Astrocyte (in vitro differentiated cells and primary cell): ENCODE results near the gene SMPD3. TPM values are rescaled to one million over a fixed set of nuclear protein-coding genes. Genes with fewer than 3 reads are reported as not detected.

Source experiments
- DNase-seq: peaks from one replicate; pipeline ENCODE4 v3.0.0-alpha.2; 2010; ENCODE audit warnings: low read depth
- FAIRE-seq: peaks from 2 replicates; lab custom pipeline; 2011; peaks lifted over from hg19 to GRCh38; lab: Jason Lieb, UNC
- H2AFZ ChIP-seq: 2 replicates; pipeline ENCODE4 v1.6.0; 2012; ENCODE audit warnings: low read depth, low read length, inconsistent platforms
- H3K27ac ChIP-seq: 2 replicates; pipeline ENCODE4 v1.5.1; 2011; ENCODE audit warnings: low read depth, low read length, inconsistent platforms
- H3K27me3 ChIP-seq: 2 replicates; pipeline ENCODE4 v1.6.0; 2011; ENCODE audit warnings: low read length, inconsistent platforms; ENCODE audit not compliant: insufficient read depth
- H3K36me3 ChIP-seq: 2 replicates; pipeline ENCODE4 v1.5.1; 2011; ENCODE audit warnings: low read length, inconsistent platforms; ENCODE audit not compliant: insufficient read depth
- H3K4me1 ChIP-seq: 2 replicates; pipeline ENCODE4 v1.5.1; 2011; ENCODE audit warnings: low read length, inconsistent platforms; ENCODE audit not compliant: insufficient read depth
- H3K4me2 ChIP-seq: 2 replicates; pipeline ENCODE4 v1.6.0; 2012; ENCODE audit warnings: low read length, inconsistent platforms
- H3K4me3 ChIP-seq: 2 replicates; pipeline ENCODE4 v1.5.1; 2011; ENCODE audit warnings: low read depth, mild to moderate bottlenecking, low read length, inconsistent platforms; ENCODE audit not compliant: insufficient read depth
- H3K79me2 ChIP-seq: 2 replicates; pipeline ENCODE4 v1.6.0; 2012; ENCODE audit warnings: mild to moderate bottlenecking, low read length, inconsistent platforms; ENCODE audit not compliant: insufficient read depth
- H3K9ac ChIP-seq: 2 replicates; pipeline ENCODE4 v1.6.0; 2012; ENCODE audit warnings: mild to moderate bottlenecking, low read length, inconsistent platforms
- H3K9me3 ChIP-seq: 2 replicates; pipeline ENCODE4 v1.5.1; 2012; ENCODE audit warnings: low read depth, mild to moderate bottlenecking, low read length, inconsistent platforms; ENCODE audit not compliant: insufficient read depth
- H4K20me1 ChIP-seq: 2 replicates; pipeline ENCODE4 v1.6.0; 2012; ENCODE audit warnings: low read length, inconsistent platforms; ENCODE audit not compliant: insufficient read depth
- H3K27ac Mint-ChIP-seq: one replicate; pipeline ENCODE4 v1.8.0; 2021; ENCODE audit warnings: mild to moderate bottlenecking, mixed read lengths; ENCODE audit not compliant: unreplicated experiment
- H3K27me3 Mint-ChIP-seq: one replicate; pipeline ENCODE4 v1.8.0; 2021; ENCODE audit warnings: low read depth, mixed read lengths; ENCODE audit not compliant: unreplicated experiment
- H3K36me3 Mint-ChIP-seq: one replicate; pipeline ENCODE4 v1.8.0; 2021; ENCODE audit warnings: low read depth, mixed read lengths; ENCODE audit not compliant: unreplicated experiment
- H3K4me1 Mint-ChIP-seq: one replicate; pipeline ENCODE4 v1.8.0; 2021; ENCODE audit warnings: low read depth, mixed read lengths; ENCODE audit not compliant: unreplicated experiment
- H3K4me3 Mint-ChIP-seq: one replicate; pipeline ENCODE4 v1.8.0; 2021; ENCODE audit warnings: mild to moderate bottlenecking, moderate library complexity, mixed read lengths; ENCODE audit not compliant: unreplicated experiment
- H3K9me3 Mint-ChIP-seq: one replicate; pipeline ENCODE4 v1.8.0; 2021; ENCODE audit warnings: mild to moderate bottlenecking, mixed read lengths; ENCODE audit not compliant: unreplicated experiment
- CTCF ChIP-seq: IDR thresholded peaks from 2 replicates; pipeline ENCODE4 v1.5.1; 2011; ENCODE audit warnings: low read depth, mild to moderate bottlenecking, inconsistent platforms, low read length, moderate library complexity; ENCODE audit not compliant: insufficient read depth
- EZH2 ChIP-seq: IDR thresholded peaks from 2 replicates; pipeline ENCODE4 v1.6.1; 2012; ENCODE audit warnings: mild to moderate bottlenecking, low read length, inconsistent platforms; ENCODE audit not compliant: insufficient read depth
- total RNA-seq: library from RNA; stranded (reverse); gene quantifications from 2 replicates; pipeline ENCODE4 v1.2.1, GENCODE V29; 2021

SMPD3 gene
- total RNA-seq, 1 donor from 2014 or later: 0.25 TPM

- no peak overlapping the region for H3K27ac ChIP-seq
- DNase-seq: no peak
- H3K9me3 ChIP-seq: no peaks in the 10 kb centered on the region
- no peak overlapping the region for H3K4me3 Mint-ChIP-seq
- H3K36me3 Mint-ChIP-seq: peaks cover 10% of the 10 kb centered on the region
- no peaks in the 10 kb centered on the region for H3K79me2 ChIP-seq
- H3K4me2 ChIP-seq: no peak overlapping the region
- no peaks in the 10 kb centered on the region for H3K27me3 Mint-ChIP-seq
- H2AFZ ChIP-seq: no peak overlapping the region
- no peaks in the 10 kb centered on the region for H3K9me3 Mint-ChIP-seq
- no peak for FAIRE-seq
- no peak overlapping the region for H3K9ac ChIP-seq
- H3K27ac Mint-ChIP-seq: no peak overlapping the region
- no peak for TF ChIP-seq EZH2
- no peak for TF ChIP-seq CTCF
- no peak overlapping the region for H3K4me3 ChIP-seq
- peaks cover 17% of the 10 kb centered on the region for H3K36me3 ChIP-seq
- H3K4me1 Mint-ChIP-seq: peaks cover 3% of the 10 kb centered on the region
- no peaks in the 10 kb centered on the region for H3K4me1 ChIP-seq
- H3K27me3 ChIP-seq: no peaks in the 10 kb centered on the region
- peaks cover 15% of the 10 kb centered on the region for H4K20me1 ChIP-seq
Observed at GRCh38 chr16:68350813-68351350, 97.4 kb downstream of the SMPD3 start.

- Histone ChIP-seq H3K9me3 (no peaks in the 10 kb centered on the region), H2AFZ (no peak overlapping the region), H3K27ac (no peak overlapping the region), H3K4me2 (no peak overlapping the region), H3K4me3 (no peak overlapping the region), H3K4me1 (no peaks in the 10 kb centered on the region), H4K20me1 (peaks cover 15% of the 10 kb centered on the region), H3K36me3 (peaks cover 23% of the 10 kb centered on the region), H3K9ac (no peak overlapping the region), H3K79me2 (no peaks in the 10 kb centered on the region), H3K27me3 (no peaks in the 10 kb centered on the region)
- TF ChIP-seq EZH2 (no peak), CTCF (no peak)
- H3K4me3 Mint-ChIP-seq: no peak overlapping the region
- FAIRE-seq (no peak), DNase-seq (no peak)
- peaks cover 15% of the 10 kb centered on the region for H3K36me3 Mint-ChIP-seq
- peaks cover 8% of the 10 kb centered on the region for H3K4me1 Mint-ChIP-seq
- no peak overlapping the region for H3K27ac Mint-ChIP-seq
- H3K27me3 Mint-ChIP-seq: no peaks in the 10 kb centered on the region
- no peaks in the 10 kb centered on the region for H3K9me3 Mint-ChIP-seq
Observed at GRCh38 chr16:68349838-68350410, 98.4 kb downstream of the SMPD3 start.
